HUES64 (cell line): Measurements from ENCODE around the gene SND1.

Experiments used
- H3K27ac ChIP-seq: 2 replicates; pipeline ENCODE4 v1.7.0; 2013; ENCODE audit warnings: low read depth, low read length, inconsistent platforms
- H3K27me3 ChIP-seq: 2 replicates; pipeline ENCODE4 v1.6.1; 2013; ENCODE audit warnings: mild to moderate bottlenecking, low read length; ENCODE audit not compliant: insufficient read depth
- H3K36me3 ChIP-seq: 2 replicates; pipeline ENCODE4 v1.6.1; 2013; ENCODE audit warnings: mild to moderate bottlenecking, low read length; ENCODE audit not compliant: insufficient read depth
- H3K4me1 ChIP-seq: 2 replicates; pipeline ENCODE4 v1.6.1; 2013; ENCODE audit warnings: mild to moderate bottlenecking, low read length, moderate library complexity; ENCODE audit not compliant: insufficient read depth
- H3K4me3 ChIP-seq: 2 replicates; pipeline ENCODE4 v1.5.1; 2013; ENCODE audit warnings: mild to moderate bottlenecking, low read length, moderate library complexity
- H3K9ac ChIP-seq: 2 replicates; pipeline ENCODE4 v1.6.1; 2013; ENCODE audit warnings: mild to moderate bottlenecking, low read depth, low read length
- H3K9me3 ChIP-seq: 2 replicates; pipeline ENCODE4 v1.6.1; 2013; ENCODE audit warnings: low read depth, low read length; ENCODE audit not compliant: insufficient read depth
- WGBS: fragments of 150-250, 120-280 bp; methylation state at CpG from one replicate; pipeline ENCODE4 v1.1.7; 2013; ENCODE audit warnings: missing lambda C conversion rate; 5-methylcytosine and 5-hydroxymethylcytosine counted together

SND1 gene

DNA sequence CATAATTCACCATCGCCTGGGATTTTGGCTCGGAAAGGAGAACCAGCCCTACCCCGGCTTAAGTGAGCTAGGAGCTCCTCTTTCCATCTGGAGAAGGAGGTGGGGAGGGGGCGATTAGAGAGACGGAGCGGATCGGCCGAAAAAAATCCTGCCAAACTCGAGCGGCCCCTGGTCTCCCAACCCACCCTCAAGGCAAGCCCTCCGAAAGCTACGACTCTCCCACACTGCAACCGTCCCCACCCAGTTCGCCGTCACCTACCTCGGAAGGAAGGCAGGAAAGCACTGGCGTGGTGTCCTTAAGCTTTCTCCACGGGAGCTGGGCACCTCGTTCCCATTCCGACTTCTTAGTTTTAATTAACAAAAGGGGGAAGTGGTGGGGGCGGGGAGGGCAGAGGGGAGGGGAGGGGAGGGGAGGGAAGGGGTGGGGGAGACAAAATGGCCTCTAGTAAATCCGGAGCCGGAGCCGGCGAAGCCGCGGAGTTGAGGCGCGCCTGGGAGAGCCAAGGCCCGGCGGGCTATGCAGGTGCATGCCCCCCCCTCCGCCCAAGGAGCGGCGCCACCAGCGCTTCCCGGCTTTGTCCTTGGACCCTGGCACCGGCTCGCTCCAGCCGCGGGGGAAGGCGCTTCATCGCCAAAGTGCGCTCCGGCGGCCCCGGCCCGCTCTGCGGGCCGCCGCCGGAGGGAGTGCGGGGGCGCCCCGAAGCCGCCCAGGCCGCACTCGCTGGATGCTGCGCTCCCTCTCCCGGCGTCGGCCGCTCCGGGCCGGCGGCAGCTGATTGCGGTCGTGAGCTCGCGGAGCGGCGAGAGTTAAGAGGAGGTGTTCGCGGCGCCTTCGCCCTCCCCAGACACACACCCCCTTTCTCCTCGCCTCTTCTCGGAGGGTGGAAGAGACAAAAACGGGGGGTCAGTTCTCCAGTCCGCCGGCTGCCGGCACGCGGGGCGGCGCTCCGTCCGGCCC is 378.9 kb downstream of the SND1 start, which contains the start of gene LRRC4:
Gene LRRC4 (minus strand): TSS at position 784 of the 958 bp plus-strand sequence. CDS start 797 bp downstream, outside the sequence.
- peaks cover 41% of the 10 kb centered on the region for H3K27me3 ChIP-seq
- peak within 1 kb of the TSS; percentile 59; the same call in 1 of the 2 replicates for H3K27ac ChIP-seq
- peaks cover 12% of the 10 kb centered on the region for H3K4me1 ChIP-seq
- H3K9ac ChIP-seq = peak within 1 kb of the TSS; percentile 80
- H3K36me3 ChIP-seq = peaks cover 12% of the 10 kb centered on the region; the same call in 1 of the 2 replicates
- no peaks in the 10 kb centered on the region for H3K9me3 ChIP-seq
- WGBS = 1% methylated on average over 79 of the region's 87 CpGs
- peak within 1 kb of the TSS; percentile 72 for H3K4me3 ChIP-seq

DNA sequence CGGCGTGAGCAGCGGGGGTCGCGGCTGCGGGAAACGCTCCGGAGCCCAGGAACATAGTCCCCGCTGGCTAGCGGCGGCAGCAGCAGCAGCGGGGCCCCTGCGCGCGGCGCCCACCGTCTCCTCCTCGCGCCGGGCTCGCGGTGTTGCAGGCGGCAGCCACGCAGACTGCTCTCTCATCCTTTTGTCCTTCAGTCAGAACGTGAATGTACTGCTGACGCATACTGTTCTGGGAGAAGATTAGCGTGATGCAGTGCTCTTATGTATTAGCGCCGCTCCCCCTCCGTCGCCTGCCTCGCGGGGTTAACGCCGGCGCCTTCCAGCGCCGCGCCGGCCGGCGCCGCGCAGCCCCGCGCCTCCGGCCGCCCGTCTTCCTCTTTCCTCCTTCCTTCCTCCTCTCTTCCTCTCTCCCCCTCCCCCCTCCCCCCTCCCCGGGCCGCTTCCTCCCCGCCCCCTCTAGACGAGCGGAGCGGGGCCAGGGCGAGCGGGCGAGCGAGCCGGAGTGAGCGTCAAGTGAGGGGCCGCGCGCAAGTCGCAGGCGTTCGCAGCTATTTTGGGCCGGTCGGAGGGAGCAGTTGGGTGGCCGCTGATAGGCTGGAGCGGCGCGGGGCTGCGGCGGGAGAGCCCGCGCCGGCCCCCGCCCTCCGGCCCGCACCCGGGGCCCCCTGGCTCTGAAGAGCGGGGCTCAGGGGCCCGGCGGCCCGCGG is 380.1 kb downstream of the SND1 start:
- Histone ChIP-seq H3K4me3 (peak overlapping the region; percentile 72), H3K27me3 (peaks cover 41% of the 10 kb centered on the region), H3K27ac (no peak overlapping the region; the same call in 1 of the 2 replicates), H3K4me1 (peaks cover 7% of the 10 kb centered on the region), H3K9ac (peak overlapping the region; percentile 79), H3K36me3 (peaks cover 12% of the 10 kb centered on the region; the same call in 1 of the 2 replicates), H3K9me3 (no peaks in the 10 kb centered on the region)
- under 1% methylated on average over 85 of the region's 87 CpGs for WGBS

DNA sequence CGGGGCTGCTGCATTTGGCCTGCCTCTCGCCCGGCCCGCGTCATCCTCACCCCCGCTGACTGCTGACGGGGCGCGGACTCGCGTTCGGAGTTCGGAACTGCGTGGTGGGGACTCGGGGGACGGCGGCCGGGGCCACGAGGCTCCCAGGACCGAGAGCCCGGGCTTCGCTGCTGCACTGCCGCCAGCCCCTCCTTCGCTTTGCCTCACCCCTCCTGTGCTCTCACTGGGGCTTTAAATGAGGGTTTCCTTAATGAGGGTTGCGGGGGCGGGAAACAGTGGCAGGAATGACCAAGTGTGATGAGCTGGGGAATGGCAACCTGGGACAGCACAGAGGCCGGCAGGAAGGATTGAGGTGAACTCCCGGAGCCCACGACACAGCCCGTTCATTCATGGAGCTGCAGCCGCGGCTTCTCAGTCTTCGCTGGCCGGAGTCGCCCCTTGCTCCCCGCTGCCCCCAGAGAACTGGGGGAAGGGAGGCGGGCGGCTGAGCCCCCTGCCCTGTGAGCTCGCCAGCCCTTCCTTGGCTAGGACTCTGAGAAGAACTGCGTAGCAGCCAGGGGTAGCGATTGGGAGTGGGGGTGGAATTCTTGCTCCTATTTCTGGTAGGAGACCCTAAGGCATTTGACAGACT is 380.7 kb downstream of the SND1 start:
- Histone ChIP-seq H3K4me1 (peaks cover 7% of the 10 kb centered on the region), H3K27me3 (peaks cover 41% of the 10 kb centered on the region), H3K9ac (peak overlapping the region; percentile 22), H3K36me3 (peaks cover 12% of the 10 kb centered on the region; the same call in 1 of the 2 replicates), H3K27ac (no peak overlapping the region), H3K9me3 (no peaks in the 10 kb centered on the region), H3K4me3 (peak overlapping the region; percentile 46)
- 6% methylated on average over 41 of the region's 41 CpGs for WGBS

DNA sequence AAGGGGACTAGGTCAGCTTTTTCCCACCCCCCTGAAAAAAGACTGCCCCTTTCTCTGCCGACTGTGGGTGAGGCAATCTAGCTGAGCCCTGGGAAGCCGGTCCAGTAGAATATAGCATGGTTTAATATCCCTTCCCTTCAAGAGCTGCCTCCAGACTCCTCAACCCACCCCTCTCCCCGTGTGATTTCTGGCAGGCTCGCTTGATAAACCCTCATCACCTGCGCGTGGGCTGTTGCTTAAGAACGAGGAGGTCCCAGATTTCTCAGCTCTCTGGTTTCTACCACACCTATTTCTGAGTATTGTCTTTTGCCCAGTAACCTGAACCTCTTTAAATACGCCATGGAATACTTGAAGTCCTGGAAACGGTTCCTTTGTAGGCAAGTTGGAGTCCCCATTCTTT is 381.3 kb downstream of the SND1 start:
- Histone ChIP-seq H3K4me3 (peak overlapping the region; percentile 46), H3K27ac (no peak overlapping the region)

DNA sequence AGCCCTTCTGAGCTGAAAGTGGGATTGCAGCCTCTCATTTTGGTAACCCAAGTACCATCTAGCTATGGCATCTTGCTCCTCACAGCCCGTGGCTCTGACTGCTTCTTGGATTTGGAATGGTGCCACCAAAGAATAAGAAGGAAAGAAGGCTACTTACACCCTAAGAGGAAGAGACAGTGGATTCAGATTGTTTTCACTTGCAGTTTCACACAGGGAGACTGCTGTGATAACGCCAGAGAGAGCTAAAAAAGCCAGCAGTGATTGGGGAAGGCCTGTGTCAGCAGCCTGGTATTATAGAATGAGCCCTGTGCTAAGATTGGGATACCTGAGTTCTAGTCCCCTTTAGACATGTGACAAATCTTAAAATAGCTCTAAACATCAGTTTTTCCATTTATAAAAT is 382.8 kb downstream of the SND1 start:
- Histone ChIP-seq H3K4me1 (peaks cover 10% of the 10 kb centered on the region), H3K27ac (no peak overlapping the region), H3K4me3 (no peak overlapping the region), H3K27me3 (peaks cover 28% of the 10 kb centered on the region), H3K9ac (no peak overlapping the region), H3K36me3 (no peaks in the 10 kb centered on the region), H3K9me3 (no peaks in the 10 kb centered on the region)
- WGBS = 84% methylated on average over 2 of the region's 2 CpGs

More for the DNA sequence above, 381.3 kb downstream of the SND1 start:
- H3K9ac ChIP-seq = no peak overlapping the region
- peaks cover 41% of the 10 kb centered on the region for H3K27me3 ChIP-seq
- H3K9me3 ChIP-seq = no peaks in the 10 kb centered on the region
- WGBS = 73% methylated on average over 9 of the region's 9 CpGs
- H3K36me3 ChIP-seq = peaks cover 12% of the 10 kb centered on the region; the same call in 1 of the 2 replicates
- H3K4me1 ChIP-seq = peaks cover 7% of the 10 kb centered on the region

DNA sequence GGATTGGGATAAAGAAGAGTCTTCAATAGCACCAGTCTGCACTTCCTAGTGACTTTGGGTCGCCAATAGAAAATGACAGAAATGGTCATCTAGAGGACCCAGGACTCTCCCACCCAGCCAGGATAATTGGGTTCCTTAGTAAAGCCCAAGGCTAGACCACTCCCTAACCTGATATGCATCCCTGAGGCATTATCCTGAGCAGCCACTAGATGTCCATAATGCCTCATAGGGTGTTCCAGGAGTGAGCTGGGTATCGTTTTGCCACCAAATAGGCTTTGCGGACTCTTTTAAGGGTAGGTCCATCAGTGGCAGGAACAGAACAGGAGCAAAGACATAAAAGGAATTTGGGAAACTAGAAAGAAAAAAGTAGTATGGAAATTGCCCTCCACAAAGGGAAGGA is 383.7 kb downstream of the SND1 start:
- no peaks in the 10 kb centered on the region for H3K9me3 ChIP-seq
- 78% methylated on average over 3 of the region's 3 CpGs for whole genome bisulfite sequencing

DNA sequence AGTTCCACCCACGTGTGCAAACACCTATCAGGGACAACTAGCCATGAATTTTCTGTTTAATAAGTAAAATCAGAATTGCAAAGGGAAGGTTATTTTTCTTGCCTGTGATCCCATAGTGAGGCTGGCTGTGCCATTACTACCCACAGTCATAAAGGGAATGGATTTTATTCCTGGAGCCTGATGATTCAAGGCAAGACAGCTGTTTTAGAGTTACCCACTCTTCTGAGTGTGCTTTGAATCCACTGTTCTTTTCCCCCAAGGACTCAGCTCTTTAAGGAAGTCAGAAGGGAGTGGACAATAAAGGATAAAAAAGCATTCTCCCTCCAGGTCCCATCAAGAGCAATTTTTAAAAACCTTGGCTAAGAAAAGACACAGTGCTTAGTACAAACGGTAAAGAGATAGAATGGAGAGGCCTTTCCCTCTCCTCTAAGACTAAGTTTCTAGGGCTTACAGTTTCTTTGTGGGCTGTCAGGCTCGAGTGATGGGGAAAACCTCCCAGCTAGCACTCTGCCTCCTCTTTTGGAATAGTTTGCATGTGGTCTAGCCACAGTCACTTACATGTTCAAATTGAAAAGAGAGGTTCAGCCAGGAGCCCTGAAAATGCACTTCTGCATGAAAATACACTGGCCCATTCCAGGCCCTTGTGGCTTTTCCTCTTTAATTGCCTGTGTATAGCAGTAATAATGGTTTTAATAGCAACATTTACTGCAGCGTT is 384.4 kb downstream of the SND1 start:
- H3K4me1 ChIP-seq = peaks cover 13% of the 10 kb centered on the region
- H3K27me3 ChIP-seq = peaks cover 22% of the 10 kb centered on the region
- WGBS = 84% methylated on average over 3 of the region's 4 CpGs
- no peaks in the 10 kb centered on the region for H3K36me3 ChIP-seq
- no peak overlapping the region for H3K27ac ChIP-seq
- no peak overlapping the region for H3K9ac ChIP-seq
- H3K4me3 ChIP-seq = no peak overlapping the region
- no peaks in the 10 kb centered on the region for H3K9me3 ChIP-seq

More for the DNA sequence above, 383.7 kb downstream of the SND1 start:
- Histone ChIP-seq H3K36me3 (no peaks in the 10 kb centered on the region), H3K4me3 (no peak overlapping the region), H3K27me3 (peaks cover 24% of the 10 kb centered on the region), H3K9ac (no peak overlapping the region), H3K4me1 (peaks cover 10% of the 10 kb centered on the region), H3K27ac (no peak overlapping the region)

DNA sequence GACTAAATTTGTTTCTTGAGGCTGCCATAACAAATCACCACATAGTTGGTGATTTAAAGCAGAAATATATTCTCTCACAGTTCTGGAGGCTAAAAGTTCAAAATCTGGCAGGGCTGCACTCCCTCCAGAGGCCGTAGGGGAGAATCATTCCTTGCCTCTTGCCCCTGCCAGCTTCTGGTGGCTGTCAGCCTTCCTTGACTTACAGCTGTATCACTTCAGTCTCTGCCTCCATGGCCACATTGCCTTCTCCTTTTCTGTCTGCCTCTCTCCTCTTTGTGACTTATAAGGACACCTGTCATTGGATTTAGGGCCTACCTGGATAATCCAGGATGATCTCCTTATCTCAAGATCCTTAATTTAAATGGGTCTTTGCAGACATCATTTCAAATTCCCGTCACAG is 385.1 kb downstream of the SND1 start:
- WGBS = 85% methylated on average over 2 of the region's 2 CpGs
- H3K4me3 ChIP-seq = no peak overlapping the region
- H3K27ac ChIP-seq = no peak overlapping the region
- no peaks in the 10 kb centered on the region for H3K36me3 ChIP-seq
- no peaks in the 10 kb centered on the region for H3K9me3 ChIP-seq
- no peak overlapping the region for H3K9ac ChIP-seq
- H3K4me1 ChIP-seq = peaks cover 13% of the 10 kb centered on the region
- H3K27me3 ChIP-seq = peaks cover 18% of the 10 kb centered on the region

DNA sequence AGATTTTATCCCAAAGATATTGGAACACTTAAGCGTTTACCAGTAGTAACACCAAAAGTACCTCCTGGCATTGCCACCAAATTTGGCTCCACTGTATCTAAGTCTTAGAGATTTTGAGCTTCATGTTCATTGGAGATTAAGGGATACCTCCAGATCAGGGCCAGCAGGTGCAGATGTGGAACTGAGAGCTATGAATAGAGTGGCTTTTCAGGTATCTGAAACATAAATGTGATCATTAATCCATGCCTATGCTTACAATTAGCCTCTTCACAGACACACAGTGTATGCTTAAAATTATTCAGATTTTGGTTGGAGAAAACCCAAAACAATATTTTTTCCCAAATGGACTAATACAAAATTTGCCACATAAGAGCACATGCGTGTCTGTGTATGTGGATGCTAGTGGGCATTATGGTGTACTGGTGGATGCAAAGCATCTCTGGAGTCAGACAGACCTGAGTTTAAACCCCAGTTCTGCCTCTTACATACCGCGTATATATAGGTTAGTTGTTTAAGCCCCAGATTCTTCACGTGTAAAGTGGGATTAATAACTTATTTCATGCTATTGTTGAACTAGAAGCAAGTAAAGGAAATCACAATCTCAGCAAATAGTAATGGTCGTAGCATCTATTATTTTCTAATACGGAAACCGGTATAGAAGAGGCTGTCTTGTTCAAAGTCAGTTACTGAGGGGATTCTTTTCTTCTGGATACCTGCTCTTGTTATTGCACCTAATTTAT is 386.1 kb downstream of the SND1 start:
- WGBS = 94% methylated on average over 8 of the region's 8 CpGs
- Histone ChIP-seq H3K36me3 (no peaks in the 10 kb centered on the region), H3K27ac (no peak overlapping the region), H3K4me3 (no peak overlapping the region), H3K27me3 (peaks cover 11% of the 10 kb centered on the region), H3K9ac (no peak overlapping the region), H3K4me1 (peaks cover 11% of the 10 kb centered on the region), H3K9me3 (no peaks in the 10 kb centered on the region)

DNA sequence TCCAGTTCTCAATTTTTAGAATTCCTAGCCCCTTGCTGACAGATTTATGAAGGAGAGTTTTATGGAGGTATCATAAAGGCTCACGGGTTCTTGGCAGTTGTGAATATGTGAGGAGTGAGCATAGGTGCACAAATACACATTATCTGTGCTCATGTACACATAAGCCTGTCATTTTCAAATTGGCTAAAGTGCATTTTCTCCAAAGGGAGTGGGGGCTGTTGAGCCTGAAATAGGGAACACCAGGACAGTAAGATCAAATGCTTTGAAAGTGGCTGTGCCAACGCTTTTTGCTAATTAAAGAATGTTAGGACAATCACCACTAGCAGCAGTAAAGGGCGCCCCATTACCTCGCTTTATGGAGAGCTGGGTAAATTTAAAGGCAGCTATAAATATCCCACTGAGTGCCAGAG is 387.6 kb downstream of the SND1 start:
- H3K36me3 ChIP-seq = no peaks in the 10 kb centered on the region
- no peak overlapping the region for H3K27ac ChIP-seq
- H3K9me3 ChIP-seq = no peaks in the 10 kb centered on the region
- no peak overlapping the region for H3K9ac ChIP-seq
- WGBS = 93% methylated on average over 4 of the region's 4 CpGs
- H3K4me1 ChIP-seq = 0 out of 2 replicates have a peak, but pooled peaks cover 6% of the 10 kb centered on the region
- H3K4me3 ChIP-seq = no peak overlapping the region
- H3K27me3 ChIP-seq = no peaks in the 10 kb centered on the region
